B cell (primary cell): Measurements from ENCODE around the gene ECE2. TPM values are rescaled to one million over a fixed set of nuclear protein-coding genes. Genes with fewer than 3 reads are reported as not detected.

Experiments used
- ATAC-seq: fragments of 200-7000 bp; cut with Tn5 transposase; one replicate; pipeline ENCODE4 v1.10.0; 2021; ENCODE audit warnings: low read depth, mild to moderate bottlenecking, moderate number of reproducible peaks, moderate library complexity
- CTCF ChIA-PET: fragments of 350-600 bp; sonication (Branson Sonifier 250); formaldehyde crosslinking; loops from one replicate; lab custom pipeline; 2021; ENCODE audit warnings: antibody characterized with exemption, inconsistent platforms; lab: Charles Lee
- POLR2A ChIA-PET: fragments of 350-600 bp; sonication (Branson Sonifier 250); formaldehyde crosslinking; loops from one replicate; lab custom pipeline; 2021; ENCODE audit warnings: antibody characterized with exemption; lab: Charles Lee
- DNase-seq: peaks from one replicate; pipeline ENCODE4 v3.0.0; 2013
- H2AFZ ChIP-seq: 2 replicates; pipeline ENCODE4 v1.6.1; 2012; ENCODE audit warnings: mild to moderate bottlenecking, low read depth, low read length; ENCODE audit not compliant: insufficient read depth, poor library complexity, severe bottlenecking
- H3K27ac ChIP-seq, 2 donors: 1 replicate in 1 of 2; 2 replicates in 1 of 2; pipeline ENCODE4 v1.5.1; 2012 to 2013; ENCODE audit warnings: low read length in 2 of 2, mild to moderate bottlenecking in 2 of 2, moderate library complexity in 1 of 2
- H3K27me3 ChIP-seq, 4 experiments: fragments of 200-600 bp in 1 of 4; sonication (generic) in 1 of 4; replicated peaks in 1 of 4; 1 replicate in 2 of 4; 2 replicates in 2 of 4; pipeline versions ENCODE4 v1.6.1 to v1.7.0; 2013 to 2016; ENCODE audit warnings: low read length in 3 of 4, mild to moderate bottlenecking in 2 of 4, mixed read lengths in 1 of 4, moderate library complexity in 1 of 4; ENCODE audit not compliant: insufficient read depth in 4 of 4, control insufficient read depth in 3 of 4; ENCODE audit errors: control extremely low read depth in 1 of 4
- H3K36me3 ChIP-seq, 2 experiments: replicated peaks in 1 of 2; 1 replicate in 1 of 2; 2 replicates in 1 of 2; pipeline versions ENCODE4 v1.6.1 to v1.7.1; 2013; ENCODE audit warnings: low read length in 1 of 2; ENCODE audit not compliant: insufficient read depth in 2 of 2, control insufficient read depth in 1 of 2; ENCODE audit errors: control extremely low read depth in 1 of 2, extremely low read depth in 1 of 2
- H3K4me1 ChIP-seq, 2 donors: fragments of 200-600 bp in 1 of 2; sonication (generic) in 1 of 2; 1 replicate in 1 of 2; 2 replicates in 1 of 2; pipeline versions ENCODE4 v1.5.1 to v1.6.1; 2013 to 2017; ENCODE audit warnings: low read length in 2 of 2; ENCODE audit not compliant: control insufficient read depth in 2 of 2, insufficient read depth in 2 of 2
- H3K4me2 ChIP-seq: replicated peaks from 2 replicates; pipeline ENCODE3; 2012; ENCODE audit warnings: mild to moderate bottlenecking, low read depth, low read length; ENCODE audit not compliant: poor library complexity, severe bottlenecking
- H3K4me3 ChIP-seq, 5 experiments: fragments of 200-600 bp in 1 of 5; sonication (generic) in 1 of 5; 1 replicate in 3 of 5; 2 replicates in 2 of 5; pipeline versions ENCODE4 v1.5.1 to v1.7.0; 2011 to 2016; ENCODE audit warnings: low read length in 4 of 5, mild to moderate bottlenecking in 4 of 5, low read depth in 2 of 5, control low read depth in 1 of 5, moderate library complexity in 1 of 5; ENCODE audit not compliant: insufficient read depth in 1 of 5; ENCODE audit errors: control extremely low read depth in 1 of 5, extremely low read depth in 1 of 5
- H3K79me2 ChIP-seq: fragments of 200-600 bp; sonication (generic); one replicate; pipeline ENCODE4 v1.6.0; 2016; ENCODE audit warnings: low read length; ENCODE audit not compliant: control insufficient read depth, insufficient read depth
- H3K9ac ChIP-seq: fragments of 200-600 bp; sonication (generic); 2 replicates; pipeline ENCODE4 v1.6.1; 2017; ENCODE audit warnings: mild to moderate bottlenecking, low read length, moderate library complexity
- H3K9me3 ChIP-seq, 3 donors: one replicate each; pipeline versions ENCODE4 v1.6.1 to v1.7.1; 2013; ENCODE audit warnings: low read length in 2 of 3; ENCODE audit not compliant: control insufficient read depth in 2 of 3, insufficient read depth in 1 of 3; ENCODE audit errors: control extremely low read depth in 1 of 3
- H4K20me1 ChIP-seq: 2 replicates; pipeline ENCODE4 v1.6.0; 2012; ENCODE audit warnings: mild to moderate bottlenecking, low read length; ENCODE audit not compliant: insufficient read depth, control insufficient read depth, poor library complexity, severe bottlenecking
- H3K27ac Mint-ChIP-seq: one replicate; pipeline ENCODE4 v1.8.0; 2021; ENCODE audit warnings: mixed read lengths
- H3K27me3 Mint-ChIP-seq: one replicate; pipeline ENCODE4 v1.8.0; 2021; ENCODE audit warnings: mixed read lengths
- H3K4me1 Mint-ChIP-seq: one replicate; pipeline ENCODE4 v1.8.0; 2021; ENCODE audit warnings: mixed read lengths
- H3K4me3 Mint-ChIP-seq: one replicate; pipeline ENCODE4 v1.8.0; 2021; ENCODE audit warnings: mixed read lengths
- H3K9me3 Mint-ChIP-seq: one replicate; pipeline ENCODE4 v1.8.0; 2022; ENCODE audit warnings: mixed read lengths; ENCODE audit not compliant: insufficient read depth
- EZH2 ChIP-seq: IDR thresholded peaks from 2 replicates; pipeline ENCODE4 v1.6.1; 2012; ENCODE audit warnings: borderline replicate concordance, low read depth, mild to moderate bottlenecking, moderate library complexity, low read length; ENCODE audit not compliant: insufficient read depth, poor library complexity, severe bottlenecking
- WGBS: methylation state at CpG from one replicate; pipeline ENCODE4 v1.1.5; 2013; ENCODE audit warnings: missing lambda C conversion rate; ENCODE audit not compliant: insufficient coverage; 5-methylcytosine and 5-hydroxymethylcytosine counted together
- intact Hi-C: fragments of 100-400 bp; cut with micrococcal nuclease; formaldehyde crosslinking; loops from one replicate; pipeline ENCODE4 v1.10.0; 2022
- polyA plus RNA-seq: library from polyadenylated mRNA; depleted of rRNA; stranded (reverse); fragments of >200 nt; gene quantifications from 2 replicates; pipeline ENCODE4 v1.2.3, GENCODE V29; 2012
- total RNA-seq, 2 donors: library from RNA; stranded (reverse); fragments of 120-200 nt in 1 of 2; gene quantifications; 1 replicate in 1 of 2; 2 replicates in 1 of 2; pipeline versions ENCODE4 v1.2.3 to v1.2.4, GENCODE V29; 2013 to 2022
- TF ChIP-seq, protein P1 (sequence below): fragments of 200-600 bp; IDR thresholded peaks from one replicate; pipeline ENCODE4 v1.8.0; 2022; ENCODE audit warnings: antibody characterized with exemption, mild to moderate bottlenecking

ECE2 gene
- total and polyA plus RNA-seq, 2 donors (not counting 1 experiment from before 2014, with no cell fraction given): not detected

DNA sequence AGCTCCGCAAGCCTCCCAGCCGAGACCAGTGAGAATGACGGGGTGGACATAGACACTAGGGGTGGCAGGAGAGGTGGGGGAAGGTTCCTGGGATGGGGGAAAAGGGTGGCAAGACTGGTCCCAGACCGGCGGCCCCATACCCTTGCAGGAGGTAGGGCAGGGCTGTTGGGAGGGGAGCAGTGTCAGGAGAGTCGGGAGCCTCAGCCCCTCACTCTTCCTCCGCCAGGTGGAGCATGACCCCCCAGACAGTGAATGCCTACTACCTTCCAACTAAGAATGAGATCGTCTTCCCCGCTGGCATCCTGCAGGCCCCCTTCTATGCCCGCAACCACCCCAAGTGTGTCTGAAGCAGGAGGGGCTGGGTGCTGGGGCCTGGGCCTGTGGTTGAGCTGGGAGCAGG lies 14.5 kb downstream of the ECE2 start:
- peaks cover 0 to 15% (median 5%) of the 10 kb centered on the region in 4 experiments for H3K27me3 ChIP-seq
- POLR2A ChIA-PET: no interaction called here
- CTCF ChIA-PET: interaction anchor here (0.9 to 1.0 kb wide), 2 partner anchors 276 to 395 kb away, joined by 3 read pairs; no protein-coding TSS in a partner anchor
- H3K4me1 ChIP-seq: no peaks in the 10 kb centered on the region
- H3K9me3 Mint-ChIP-seq: no peaks in the 10 kb centered on the region
- intact Hi-C loops: no loop called here
- no peak overlapping the region for H2AFZ ChIP-seq
- no peak overlapping the region for H3K4me3 ChIP-seq
- H4K20me1 ChIP-seq: no peaks in the 10 kb centered on the region
- no peaks in the 10 kb centered on the region for H3K79me2 ChIP-seq
- H3K9me3 ChIP-seq: no peaks in the 10 kb centered on the region
- TF ChIP-seq, protein P1, sequence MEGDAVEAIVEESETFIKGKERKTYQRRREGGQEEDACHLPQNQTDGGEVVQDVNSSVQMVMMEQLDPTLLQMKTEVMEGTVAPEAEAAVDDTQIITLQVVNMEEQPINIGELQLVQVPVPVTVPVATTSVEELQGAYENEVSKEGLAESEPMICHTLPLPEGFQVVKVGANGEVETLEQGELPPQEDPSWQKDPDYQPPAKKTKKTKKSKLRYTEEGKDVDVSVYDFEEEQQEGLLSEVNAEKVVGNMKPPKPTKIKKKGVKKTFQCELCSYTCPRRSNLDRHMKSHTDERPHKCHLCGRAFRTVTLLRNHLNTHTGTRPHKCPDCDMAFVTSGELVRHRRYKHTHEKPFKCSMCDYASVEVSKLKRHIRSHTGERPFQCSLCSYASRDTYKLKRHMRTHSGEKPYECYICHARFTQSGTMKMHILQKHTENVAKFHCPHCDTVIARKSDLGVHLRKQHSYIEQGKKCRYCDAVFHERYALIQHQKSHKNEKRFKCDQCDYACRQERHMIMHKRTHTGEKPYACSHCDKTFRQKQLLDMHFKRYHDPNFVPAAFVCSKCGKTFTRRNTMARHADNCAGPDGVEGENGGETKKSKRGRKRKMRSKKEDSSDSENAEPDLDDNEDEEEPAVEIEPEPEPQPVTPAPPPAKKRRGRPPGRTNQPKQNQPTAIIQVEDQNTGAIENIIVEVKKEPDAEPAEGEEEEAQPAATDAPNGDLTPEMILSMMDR: no peak
- TF ChIP-seq EZH2: no peak
- 100% methylated on average over 3 of the region's 10 CpGs for WGBS
- H3K4me3 Mint-ChIP-seq: no peak overlapping the region
- no peaks in the 10 kb centered on the region for H3K36me3 ChIP-seq
- ATAC-seq: no peak
- H3K4me1 Mint-ChIP-seq: no peaks in the 10 kb centered on the region
- H3K27me3 Mint-ChIP-seq: peaks cover 25% of the 10 kb centered on the region
- no peak for DNase-seq
- no peak overlapping the region for H3K27ac ChIP-seq
- H3K27ac Mint-ChIP-seq: no peak overlapping the region
- no peak overlapping the region for H3K9ac ChIP-seq
- H3K4me2 ChIP-seq: no peak overlapping the region

DNA sequence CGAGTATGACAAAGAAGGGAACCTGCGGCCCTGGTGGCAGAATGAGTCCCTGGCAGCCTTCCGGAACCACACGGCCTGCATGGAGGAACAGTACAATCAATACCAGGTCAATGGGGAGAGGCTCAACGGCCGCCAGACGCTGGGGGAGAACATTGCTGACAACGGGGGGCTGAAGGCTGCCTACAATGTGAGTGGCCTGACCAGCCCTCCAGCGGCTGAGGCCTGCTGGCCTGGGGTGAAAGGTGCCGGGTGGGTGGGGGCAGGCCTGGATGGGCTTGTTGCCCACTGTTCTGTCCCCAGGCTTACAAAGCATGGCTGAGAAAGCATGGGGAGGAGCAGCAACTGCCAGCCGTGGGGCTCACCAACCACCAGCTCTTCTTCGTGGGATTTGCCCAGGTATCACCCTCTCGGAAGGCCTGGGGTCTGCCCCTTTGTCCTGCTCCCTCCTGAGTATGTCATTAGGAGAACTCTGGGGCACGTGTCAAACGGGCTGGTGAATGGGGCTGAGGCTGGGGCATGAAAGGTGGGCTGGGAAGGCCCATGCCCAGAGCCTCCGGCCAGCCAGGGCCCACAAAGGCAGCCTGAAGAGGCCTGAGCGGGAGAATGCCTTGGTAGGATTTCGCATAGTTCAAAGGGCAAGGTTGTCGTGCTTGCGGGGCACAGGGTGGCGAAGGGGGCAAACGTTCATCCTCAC lies 15.4 kb downstream of the ECE2 start:
- Histone ChIP-seq H3K4me3 (no peak overlapping the region), H3K9me3 (no peaks in the 10 kb centered on the region), H2AFZ (no peak overlapping the region), H3K27ac (no peak overlapping the region), H3K4me1 (no peaks in the 10 kb centered on the region), H3K36me3 (no peaks in the 10 kb centered on the region), H3K27me3 (peaks cover 0 to 10% (median 5%) of the 10 kb centered on the region in 4 experiments), H3K9ac (no peak overlapping the region), H4K20me1 (no peaks in the 10 kb centered on the region), H3K4me2 (no peak overlapping the region), H3K79me2 (no peaks in the 10 kb centered on the region)
- no peak for DNase-seq
- WGBS: 91% methylated on average over 22 of the region's 22 CpGs
- Mint-ChIP-seq H3K27ac (no peak overlapping the region), H3K27me3 (peaks cover 17% of the 10 kb centered on the region), H3K9me3 (no peaks in the 10 kb centered on the region), H3K4me1 (no peaks in the 10 kb centered on the region), H3K4me3 (no peak overlapping the region)
- ChIA-PET CTCF (interaction anchor here (0.9 kb wide), 1 partner anchor 396 kb away, joined by 3 read pairs; no protein-coding TSS in a partner anchor), POLR2A (no interaction called here)
- ATAC-seq: no peak
- intact Hi-C loops: no loop called here
- TF ChIP-seq EZH2: no peak
- TF ChIP-seq, protein P1: no peak
